GM12878 (cell line): ENCODE data around the gene MVB12B. TPM values are rescaled to one million over a fixed set of nuclear protein-coding genes. Genes with fewer than 3 reads are reported as not detected.

ENCODE experiments used
- ATAC-seq: fragments of 200-7000 bp; cut with Tn5 transposase; 3 replicates; pipeline ENCODE4 v1.9.1; 2020; ENCODE audit warnings: mild to moderate bottlenecking, moderate library complexity
- BruUV-seq: library from RNA; stranded (reverse); fragments of 400-500 nt; replicated peaks from 2 replicates; lab custom pipeline; 2021; lab: Mats Ljungman, UMichigan
- CTCF ChIA-PET: fragments of 300-600 bp; sonication (Branson Sonifier 250); formaldehyde crosslinking; extraction: SDS; loops from one replicate; lab custom pipeline; 2021; ENCODE audit warnings: inconsistent platforms; lab: Yijun Ruan, JAX
- POLR2A ChIA-PET: fragments of 350-600 bp; formaldehyde crosslinking; extraction: SDS; loops from one replicate; lab custom pipeline; 2021; ENCODE audit warnings: inconsistent platforms; lab: Charles Lee
- RAD21 ChIA-PET: fragments of 300-600 bp; sonication (Branson Sonifier 250); formaldehyde crosslinking; loops from one replicate; lab custom pipeline; 2023; ENCODE audit warnings: antibody characterized with exemption; ENCODE audit not compliant: unreplicated experiment; lab: Charles Lee
- SMC1A ChIA-PET: fragments of 300-600 bp; sonication (Branson Sonifier 250); formaldehyde crosslinking; loops from one replicate; lab custom pipeline; 2023; ENCODE audit not compliant: unreplicated experiment, uncharacterized antibody; lab: Charles Lee
- DNase-seq: peaks from one replicate; pipeline ENCODE4 v3.0.0-alpha.2; 2011; ENCODE audit warnings: low read depth, low spot score
- FAIRE-seq: peaks from 3 replicates; lab custom pipeline; 2011; peaks lifted over from hg19 to GRCh38; lab: Jason Lieb, UNC
- H2AFZ ChIP-seq: 2 replicates; pipeline ENCODE4 v1.6.0; 2011; ENCODE audit warnings: low read depth, low read length, control low read depth; ENCODE audit not compliant: control insufficient read depth
- H3K27ac ChIP-seq: 2 replicates; pipeline ENCODE4 v1.5.1; 2011; ENCODE audit warnings: control low read depth; ENCODE audit not compliant: control insufficient read depth, insufficient read depth
- H3K27me3 ChIP-seq, 2 experiments: replicated peaks in 1 of 2; 2 replicates each; pipeline versions ENCODE4 v1.6.0 to v1.6.1; 2011; ENCODE audit warnings: low read length in 1 of 2; ENCODE audit not compliant: control insufficient read depth in 2 of 2, insufficient read depth in 2 of 2
- H3K36me3 ChIP-seq, 2 experiments: 2 replicates each; pipeline ENCODE4 v1.5.1; 2011; ENCODE audit warnings: low read length in 1 of 2; ENCODE audit not compliant: control insufficient read depth in 2 of 2, insufficient read depth in 2 of 2
- H3K4me1 ChIP-seq: 2 replicates; pipeline ENCODE4 v1.6.1; 2011; ENCODE audit warnings: mild to moderate bottlenecking, low read length, moderate library complexity, mixed read lengths; ENCODE audit not compliant: control insufficient read depth, insufficient read depth
- H3K4me2 ChIP-seq: 2 replicates; pipeline ENCODE4 v1.6.0; 2011; ENCODE audit warnings: control low read depth; ENCODE audit not compliant: control insufficient read depth, insufficient read depth
- H3K4me3 ChIP-seq: fragments of 200-600 bp; sonication (generic); 2 replicates; pipeline ENCODE4 v1.5.1; 2016
- H3K79me2 ChIP-seq: 2 replicates; pipeline ENCODE4 v1.6.0; 2011; ENCODE audit warnings: low read length; ENCODE audit not compliant: control insufficient read depth, insufficient read depth
- H3K9ac ChIP-seq: 2 replicates; pipeline ENCODE4 v1.8.0; 2011; ENCODE audit warnings: low read length, control low read depth, mixed read lengths; ENCODE audit not compliant: control insufficient read depth, insufficient read depth
- H3K9me3 ChIP-seq: replicated peaks from 3 replicates; pipeline ENCODE4 v1.5.1; 2011; ENCODE audit warnings: mild to moderate bottlenecking, low read length; ENCODE audit not compliant: control insufficient read depth, insufficient read depth
- H4K20me1 ChIP-seq: 2 replicates; pipeline ENCODE4 v1.6.0; 2011; ENCODE audit not compliant: control insufficient read depth, insufficient read depth
- CEBPB ChIP-seq, 2 experiments: fragments of 150-350 bp in 1 of 2; IDR thresholded peaks; 2 replicates each; pipeline ENCODE4 v1.6.1; 2012 to 2014; ENCODE audit warnings: low read depth in 2 of 2, low read length in 2 of 2, borderline replicate concordance in 1 of 2, inconsistent platforms in 1 of 2
- CTCF ChIP-seq, 3 experiments: IDR thresholded peaks in 2 of 3; conservative IDR thresholded peaks in 1 of 3; 2 replicates each; pipeline ENCODE4 v1.5.1; 2011; ENCODE audit warnings: low read depth in 3 of 3, low read length in 3 of 3, mild to moderate bottlenecking in 3 of 3, control low read depth in 2 of 3, moderate library complexity in 2 of 3, inconsistent platforms in 1 of 3, mixed read lengths in 1 of 3; ENCODE audit not compliant: control insufficient read depth in 2 of 3, insufficient read depth in 1 of 3; ENCODE audit errors: extremely low read depth in 1 of 3
- FOXM1 ChIP-seq: IDR thresholded peaks from 2 replicates; pipeline ENCODE4 v1.6.1; 2012; ENCODE audit warnings: low read depth, mild to moderate bottlenecking, inconsistent platforms, low read length, moderate library complexity
- HCFC1 ChIP-seq: fragments of 150-350 bp; IDR thresholded peaks from 2 replicates; pipeline ENCODE4 v1.6.1; 2014; ENCODE audit warnings: low read length
- TCF3 ChIP-seq: IDR thresholded peaks from 2 replicates; pipeline ENCODE4 v1.6.1; 2012; ENCODE audit warnings: low read depth, mild to moderate bottlenecking, low read length, borderline replicate concordance; ENCODE audit not compliant: insufficient read depth
- WGBS: methylation state at CpG from one replicate; pipeline ENCODE4 v1.1.6; 2016; ENCODE audit warnings: low lambda C conversion rate; ENCODE audit not compliant: insufficient replicate concordance, insufficient coverage; ENCODE audit errors: missing lambda C conversion rate; 5-methylcytosine and 5-hydroxymethylcytosine counted together
- in situ Hi-C: fragments of 300-500 bp; cut with MboI; formaldehyde crosslinking; loops from 9 replicates; pipeline ENCODE4 v1.14.3; 2018; ENCODE audit warnings: mixed read lengths
- intact Hi-C: fragments of 100-400 bp; cut with micrococcal nuclease; formaldehyde crosslinking; loops from one replicate; pipeline ENCODE4 v1.14.2; 2022; ENCODE audit not compliant: unreplicated experiment
- polyA plus RNA-seq, 11 experiments: library from polyadenylated mRNA; depleted of rRNA in 4 of 11; unstranded in 6 of 11; stranded (reverse) in 5 of 11; fragments of >200 nt; fragmentation: Nextera tagmentation in 4 of 11; fragmentation: Illumina TruSeq in 1 of 11; extraction: Ambion mirVana in 4 of 11; extraction: Trizol in 1 of 11; gene quantifications; 1 replicate in 1 of 11; 2 replicates in 10 of 11; pipeline versions ENCODE4 v1.2.1 to v1.2.3, GENCODE V29; 2011 to 2016; ENCODE audit warnings: inconsistent platforms in 2 of 11, missing spikeins in 2 of 11, low read depth in 1 of 11
- total RNA-seq, 4 experiments: library from RNA; depleted of rRNA in 3 of 4; stranded (reverse); fragments of >200 nt in 3 of 4; fragmentation: Illumina TruSeq in 1 of 4; extraction: Trizol in 1 of 4; gene quantifications; 2 replicates each; pipeline versions ENCODE4 v1.2.1 to v1.2.3, GENCODE V29; 2013 to 2021

Gene MVB12B
- total and polyA plus RNA-seq, 10 of the 15 experiments (the other 5 are each of a cell fraction or from before 2014, with no cell fraction given), result 0.08 TPM; not detected in 9

- Histone ChIP-seq H3K4me1 (no peaks in the 10 kb centered on the region), H4K20me1 (no peaks in the 10 kb centered on the region), H3K79me2 (no peaks in the 10 kb centered on the region), H2AFZ (no peak overlapping the region), H3K9me3 (no peaks in the 10 kb centered on the region), H3K27ac (no peak overlapping the region), H3K4me2 (no peak overlapping the region), H3K36me3 (no peaks in the 10 kb centered on the region), H3K4me3 (no peak overlapping the region), H3K27me3 (peaks cover 0 to 3% of the 10 kb centered on the region in 2 experiments; a peak in 3 of 4 replicates), H3K9ac (no peak overlapping the region)
- intact Hi-C loops (no loop called here), in situ Hi-C loops (no loop called here)
- FAIRE-seq (no peak), DNase-seq (no peak), ATAC-seq (no peak)
- ChIA-PET SMC1A (no interaction called here), POLR2A (no interaction called here), CTCF (interaction anchor here (1.2 kb wide), 1 partner anchor 10 kb away, joined by 3 read pairs; no protein-coding TSS in a partner anchor), RAD21 (no interaction called here)
- BruUV-seq, result no TSS peak
- 49% methylated on average over 6 of the region's 6 CpGs for WGBS
- TF ChIP-seq HCFC1, result no peak
- TF ChIP-seq FOXM1, result no peak
- no peak for TF ChIP-seq CEBPB (IDR thresholded peaks at IDR 0.05; ENCODE audit: borderline replicate concordance in 1 of 2, low read depth in 2 of 2, low read length in 2 of 2)
- TF ChIP-seq CTCF (IDR thresholded peaks at IDR 0.05 in 2 of 3, conservative IDR thresholded peaks at IDR 0.05 in 1 of 3; ENCODE audit: control insufficient read depth in 2 of 3, extremely low read depth in 1 of 3, insufficient read depth in 1 of 3, low read depth in 3 of 3, low read length in 3 of 3), result no peak
- TF ChIP-seq TCF3, result no peak
These were observed 110.6 kb downstream of the MVB12B start for GRCh38 chr9:126437268-126437666.
